Thyroid gland (tissue), 4 donors: Measurements from ENCODE around the gene SHPK. TPM values are rescaled to one million over a fixed set of nuclear protein-coding genes. Genes with fewer than 3 reads are reported as not detected.
A peak's percentile ranks its signal among the peaks of the same experiment; 100 is the strongest.
"Not testable (repeated sequence)": the region's sequence is repeated elsewhere in the genome, so short reads cannot be mapped to it uniquely, and the experiment has no call there.

Source experiments
- DNase-seq, 2 donors: peaks; one replicate each; pipeline ENCODE4 v3.0.0-alpha.2; 2019
- H3K27ac ChIP-seq, 3 donors: fragments of 200-600 bp; sonication (generic); 1 replicate in 2 of 3; 2 replicates in 1 of 3; pipeline ENCODE4 v1.5.1; 2016 to 2019; ENCODE audit warnings: mild to moderate bottlenecking in 1 of 3, moderate library complexity in 1 of 3
- H3K27me3 ChIP-seq: fragments of 200-600 bp; sonication (generic); one replicate; pipeline ENCODE4 v1.5.1; 2019
- H3K36me3 ChIP-seq, 2 donors: fragments of 200-600 bp; sonication (generic); one replicate each; pipeline ENCODE4 v1.5.1; 2016 to 2019
- H3K4me1 ChIP-seq, 2 donors: fragments of 200-600 bp; sonication (generic); one replicate each; pipeline ENCODE4 v1.5.1; 2017 to 2019
- H3K4me3 ChIP-seq, 3 donors: fragments of 200-600 bp; sonication (generic); replicated peaks in 1 of 3; 1 replicate in 2 of 3; 2 replicates in 1 of 3; pipeline ENCODE4 v1.5.1; 2016; ENCODE audit warnings: mild to moderate bottlenecking in 1 of 3
- H3K9me3 ChIP-seq: fragments of 200-600 bp; sonication (generic); one replicate; pipeline ENCODE4 v1.5.1; 2017
- POLR2A ChIP-seq, 2 donors: fragments of 450-650 bp; IDR thresholded peaks; one replicate each; pipeline ENCODE4 v1.6.1; 2017; ENCODE audit warnings: antibody characterized with exemption in 2 of 2, mild to moderate bottlenecking in 2 of 2, moderate library complexity in 1 of 2
- WGBS, 2 donors: methylation state at CpG; one replicate each; pipeline ENCODE4 v1.1.5; 2017; 5-methylcytosine and 5-hydroxymethylcytosine counted together
- intact Hi-C: fragments of 100-400 bp; cut with DNase I; formaldehyde crosslinking; loops from one replicate; pipeline ENCODE4 v1.15.1; 2023
- total RNA-seq, 4 donors: library from RNA; depleted of rRNA; stranded (reverse); fragments of >200 nt; gene quantifications; one replicate each; pipeline ENCODE4 v1.2.3, GENCODE V29; 2016
- TF ChIP-seq, protein P1 (sequence below), 6 experiments: fragments of 200-600 bp in 3 of 6; fragments of 450-650 bp in 3 of 6; sonication (generic) in 3 of 6; IDR thresholded peaks; one replicate each; pipeline ENCODE4 v1.5.1; 2016 to 2019; ENCODE audit warnings: antibody characterized with exemption in 6 of 6, mild to moderate bottlenecking in 2 of 6, inconsistent platforms in 1 of 6, moderate library complexity in 1 of 6

The SHPK gene
- total RNA-seq, 4 donors from 2014 or later = 16.1 to 18.4 (median 17.6) TPM

DNA sequence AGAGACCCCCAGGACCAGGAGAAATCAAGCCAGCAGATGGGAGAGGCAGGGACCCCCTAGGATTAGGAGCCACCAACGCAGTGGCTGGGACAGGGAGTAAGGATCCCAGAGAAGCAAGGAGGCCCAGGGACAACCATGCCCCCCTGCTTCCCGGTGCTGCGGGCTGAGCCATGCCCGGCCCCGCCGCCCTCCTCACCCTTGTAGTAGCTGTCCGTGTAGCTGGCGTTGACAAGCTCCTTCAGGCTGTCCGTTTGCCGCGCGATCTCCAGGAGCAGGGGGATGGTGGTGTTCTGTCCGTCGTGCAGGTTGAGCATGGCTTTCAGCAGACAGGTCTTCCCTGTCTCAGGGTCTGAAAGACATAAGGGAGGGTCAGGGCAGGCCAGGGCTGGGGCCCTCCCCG, 45.3 kb downstream of the SHPK start:
- H3K4me1 ChIP-seq = no peaks in the 10 kb centered on the region

DNA sequence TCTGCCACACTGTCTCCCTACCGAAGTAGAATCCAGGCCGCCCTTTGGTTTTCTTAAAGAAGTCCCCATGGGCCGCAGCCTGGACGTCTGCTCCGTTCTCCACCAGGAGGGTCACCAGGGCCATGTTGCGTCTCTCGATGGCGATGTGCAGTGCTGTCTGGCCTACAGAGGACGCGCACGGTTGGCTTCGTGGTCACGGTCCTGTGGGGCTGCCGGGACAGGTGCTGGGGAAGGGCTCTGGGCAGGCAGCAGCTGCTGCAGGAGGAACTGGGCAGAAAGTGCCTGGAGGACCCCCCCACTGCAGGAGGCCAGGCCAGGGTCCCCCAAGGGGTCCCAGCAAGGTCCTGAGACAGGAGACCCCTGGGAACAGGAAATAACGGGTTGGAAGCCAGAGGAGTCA, 45.8 kb downstream of the SHPK start:
- intact Hi-C loops = no loop called here
- Histone ChIP-seq H3K4me3 (no peak overlapping the region), H3K27me3 (no peaks in the 10 kb centered on the region), H3K4me1 (no peaks in the 10 kb centered on the region), H3K36me3 (peaks cover 12 to 17% of the 10 kb centered on the region in 2 donors), H3K27ac (no peak overlapping the region), H3K9me3 (no peaks in the 10 kb centered on the region)
- 88 to 92% methylated on average over 4 to 15 of the region's 15 CpGs for WGBS, 2 donors
- no peak for DNase-seq
- no peak for TF ChIP-seq POLR2A (IDR thresholded peaks at IDR 0.05)

More for the DNA sequence above, 45.3 kb downstream of the SHPK start:
- no peaks in the 10 kb centered on the region for H3K27me3 ChIP-seq
- H3K36me3 ChIP-seq = peaks cover 9 to 17% of the 10 kb centered on the region in 2 donors
- intact Hi-C loops = no loop called here
- TF ChIP-seq, protein P1, sequence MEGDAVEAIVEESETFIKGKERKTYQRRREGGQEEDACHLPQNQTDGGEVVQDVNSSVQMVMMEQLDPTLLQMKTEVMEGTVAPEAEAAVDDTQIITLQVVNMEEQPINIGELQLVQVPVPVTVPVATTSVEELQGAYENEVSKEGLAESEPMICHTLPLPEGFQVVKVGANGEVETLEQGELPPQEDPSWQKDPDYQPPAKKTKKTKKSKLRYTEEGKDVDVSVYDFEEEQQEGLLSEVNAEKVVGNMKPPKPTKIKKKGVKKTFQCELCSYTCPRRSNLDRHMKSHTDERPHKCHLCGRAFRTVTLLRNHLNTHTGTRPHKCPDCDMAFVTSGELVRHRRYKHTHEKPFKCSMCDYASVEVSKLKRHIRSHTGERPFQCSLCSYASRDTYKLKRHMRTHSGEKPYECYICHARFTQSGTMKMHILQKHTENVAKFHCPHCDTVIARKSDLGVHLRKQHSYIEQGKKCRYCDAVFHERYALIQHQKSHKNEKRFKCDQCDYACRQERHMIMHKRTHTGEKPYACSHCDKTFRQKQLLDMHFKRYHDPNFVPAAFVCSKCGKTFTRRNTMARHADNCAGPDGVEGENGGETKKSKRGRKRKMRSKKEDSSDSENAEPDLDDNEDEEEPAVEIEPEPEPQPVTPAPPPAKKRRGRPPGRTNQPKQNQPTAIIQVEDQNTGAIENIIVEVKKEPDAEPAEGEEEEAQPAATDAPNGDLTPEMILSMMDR (IDR thresholded peaks at IDR 0.05) = no peak
- TF ChIP-seq POLR2A (IDR thresholded peaks at IDR 0.05) = no peak
- no peak for DNase-seq
- H3K9me3 ChIP-seq = no peaks in the 10 kb centered on the region
- no peak overlapping the region for H3K4me3 ChIP-seq
- 69 to 85% methylated on average over 2 to 9 of the region's 15 CpGs for WGBS, 2 donors
- no peak overlapping the region for H3K27ac ChIP-seq

DNA sequence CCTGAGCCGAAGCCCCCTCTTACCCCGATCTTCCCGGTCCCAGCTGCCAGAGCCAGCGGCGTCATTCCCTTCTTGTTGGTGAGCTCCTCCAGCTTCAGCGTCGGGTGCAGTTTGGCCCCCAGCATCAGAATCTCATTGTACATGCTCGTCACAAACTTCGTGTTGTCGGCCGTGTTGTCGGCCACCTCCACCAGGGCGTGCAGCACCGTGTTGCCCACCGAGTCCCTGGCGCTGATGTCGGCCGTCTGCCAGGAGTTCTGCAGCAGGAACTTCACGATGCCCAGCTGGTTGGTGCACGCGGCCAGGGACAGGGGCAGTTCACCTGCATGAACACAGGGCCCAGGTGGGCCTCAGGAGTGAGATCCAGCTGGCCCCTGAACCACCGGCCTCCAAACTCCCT, 46.3 kb downstream of the SHPK start:
- peaks cover 12 to 17% of the 10 kb centered on the region in 2 donors for H3K36me3 ChIP-seq
- H3K4me3 ChIP-seq = no peak overlapping the region
- no peaks in the 10 kb centered on the region for H3K27me3 ChIP-seq
- TF ChIP-seq, protein P1 (IDR thresholded peaks at IDR 0.05) = no peak
- no peak for TF ChIP-seq POLR2A (IDR thresholded peaks at IDR 0.05)
- DNase-seq = no peak
- 96 to 97% methylated on average over 16 to 22 of the region's 22 CpGs for WGBS, 2 donors
- no peaks in the 10 kb centered on the region for H3K9me3 ChIP-seq
- intact Hi-C loops = no loop called here
- no peaks in the 10 kb centered on the region for H3K4me1 ChIP-seq
- no peak overlapping the region for H3K27ac ChIP-seq

DNA sequence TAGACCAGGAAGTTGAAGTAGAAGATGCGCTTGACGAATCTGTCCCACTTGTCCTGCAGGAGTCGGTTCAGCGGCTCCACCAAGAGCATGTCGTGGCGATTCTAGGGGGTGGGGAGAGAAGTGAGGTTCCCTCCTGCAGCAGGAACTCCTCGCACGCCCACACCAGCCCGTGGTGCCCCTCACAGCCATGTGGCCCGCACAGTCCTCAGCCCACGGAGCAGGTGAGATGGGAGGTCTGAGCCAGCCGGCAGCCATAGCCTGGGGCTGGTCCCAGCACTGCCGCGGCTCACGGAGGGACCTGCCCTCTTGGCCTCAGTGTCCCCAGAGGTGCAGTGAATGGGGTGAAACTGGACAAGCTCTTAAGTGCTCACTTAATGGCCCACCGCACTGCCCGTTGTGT, 50.2 kb downstream of the SHPK start:
- no peaks in the 10 kb centered on the region for H3K9me3 ChIP-seq
- no peak for DNase-seq
- intact Hi-C loops = no loop called here
- TF ChIP-seq, protein P1 (IDR thresholded peaks at IDR 0.05) = no peak
- TF ChIP-seq POLR2A (IDR thresholded peaks at IDR 0.05) = no peak
- no peaks in the 10 kb centered on the region for H3K27me3 ChIP-seq
- H3K4me1 ChIP-seq = no peaks in the 10 kb centered on the region
- peaks cover 12 to 17% of the 10 kb centered on the region in 2 donors for H3K36me3 ChIP-seq
- H3K27ac ChIP-seq = no peak overlapping the region
- H3K4me3 ChIP-seq = no peak overlapping the region
- 89 to 94% methylated on average over 11 of the region's 17 CpGs for WGBS, 2 donors

DNA sequence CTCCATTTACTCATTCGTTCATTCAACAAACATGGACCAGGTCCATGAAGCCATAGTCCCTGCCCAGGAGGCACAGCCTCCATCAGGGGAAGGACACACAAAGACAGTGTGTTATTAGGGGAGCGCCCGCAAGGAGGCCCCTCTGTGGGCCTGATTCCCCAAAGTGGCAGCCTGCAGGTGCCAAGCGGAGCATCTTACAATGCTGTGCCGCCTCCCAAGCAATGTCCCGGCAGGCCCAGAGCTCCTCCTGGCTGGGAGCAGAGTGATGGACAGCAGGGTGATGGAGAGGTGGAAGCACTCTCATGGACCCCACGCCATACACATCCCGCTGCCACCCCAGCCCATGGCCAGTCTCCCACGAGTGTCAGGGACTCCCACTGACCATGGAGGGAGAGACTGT, 52.6 kb downstream of the SHPK start:
- DNase-seq = no peak
- H3K27me3 ChIP-seq = no peaks in the 10 kb centered on the region
- H3K9me3 ChIP-seq = no peaks in the 10 kb centered on the region
- 85 to 88% methylated on average over 8 to 9 of the region's 9 CpGs for WGBS, 2 donors
- H3K4me1 ChIP-seq = no peaks in the 10 kb centered on the region
- H3K27ac ChIP-seq = peak overlapping the region in 1 of 3 donors; percentile 18
- H3K36me3 ChIP-seq = peaks cover 6 to 13% of the 10 kb centered on the region in 2 donors
- intact Hi-C loops = no loop called here
- no peak overlapping the region for H3K4me3 ChIP-seq
- TF ChIP-seq POLR2A (IDR thresholded peaks at IDR 0.05) = no peak
- TF ChIP-seq, protein P1 (IDR thresholded peaks at IDR 0.05) = no peak

DNA sequence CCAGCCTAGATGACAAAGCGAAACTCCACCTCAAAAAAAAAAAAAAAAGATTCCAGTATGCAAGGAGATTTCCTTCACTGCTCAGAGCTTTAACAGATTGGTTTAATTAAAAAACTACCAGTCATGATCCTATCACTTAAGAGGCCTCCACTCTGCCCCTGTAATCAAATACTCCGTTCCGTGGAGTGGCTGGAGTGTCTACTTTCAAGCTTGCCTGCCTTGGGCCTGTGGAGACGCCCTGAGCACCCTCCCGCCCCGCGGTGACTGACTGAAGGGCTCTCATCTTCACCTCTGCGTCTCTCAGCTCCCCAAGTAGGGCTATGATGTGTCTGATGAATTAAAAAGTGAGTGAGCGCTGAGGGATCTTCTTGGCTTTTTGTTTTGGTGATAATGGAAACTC, 53.1 kb downstream of the SHPK start:
- Histone ChIP-seq H3K27ac (peak overlapping the region in 1 of 3 donors; percentile 18), H3K36me3 (peaks cover 5 to 8% of the 10 kb centered on the region in 2 donors), H3K4me3 (no peak overlapping the region), H3K9me3 (no peaks in the 10 kb centered on the region), H3K4me1 (no peaks in the 10 kb centered on the region), H3K27me3 (no peaks in the 10 kb centered on the region)
- DNase-seq = peak; percentile 73 to 81
- WGBS, 2 donors = 45 to 75% methylated on average over 9 of the region's 9 CpGs
- TF ChIP-seq POLR2A (IDR thresholded peaks at IDR 0.05) = no peak
- TF ChIP-seq, protein P1 (IDR thresholded peaks at IDR 0.05) = no peak
- intact Hi-C loops = no loop called here

DNA sequence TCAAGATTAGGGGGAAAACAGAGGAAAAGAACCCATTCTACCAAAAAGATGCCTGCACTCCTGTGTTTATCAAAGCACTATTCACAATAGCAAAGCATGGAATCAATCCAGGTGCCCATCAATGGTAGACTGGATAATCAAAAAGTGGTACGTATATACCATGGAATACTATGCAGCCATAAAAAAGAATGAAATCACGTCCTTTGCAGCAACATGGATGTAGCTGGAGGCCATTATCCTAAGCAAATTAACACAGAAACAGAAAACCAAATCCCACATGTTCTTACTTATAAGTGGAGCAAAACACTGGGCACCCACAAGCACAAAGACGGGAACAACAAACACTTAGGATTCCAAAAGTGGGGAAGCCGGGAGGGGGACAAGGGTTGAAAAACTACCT, 57.4 kb downstream of the SHPK start:
- H3K9me3 ChIP-seq, H3K36me3 ChIP-seq, DNase-seq, H3K4me3 ChIP-seq, H3K27ac ChIP-seq, H3K27me3 ChIP-seq, H3K4me1 ChIP-seq, intact Hi-C loops: not testable (repeated sequence)
- 80 to 84% methylated on average over 4 of the region's 4 CpGs for WGBS, 2 donors
